COLO668 (cell line): Measurements from ENCODE around the gene CCDC138.

ENCODE experiments used
- DNase-seq: peaks from one replicate; lab custom pipeline; 2025; ENCODE audit not compliant: unreplicated experiment; lab: John Stamatoyannopoulos, UW

CCDC138 gene

GRCh38 chr2:108917526-108917925, 131.0 kb downstream of the CCDC138 start:
- no peak for DNase-seq

- no peak for DNase-seq
These were observed 131.7 kb downstream of the CCDC138 start for GRCh38 chr2:108918156-108918874.

- DNase-seq = no peak
These were observed 132.4 kb downstream of the CCDC138 start for GRCh38 chr2:108918941-108919341.

GRCh38 chr2:108919571-108920373, 133.2 kb downstream of the CCDC138 start:
- DNase-seq = no peak

- DNase-seq = no peak
These were observed 134.1 kb downstream of the CCDC138 start for GRCh38 chr2:108920686-108921085.

- DNase-seq = no peak
These were observed 134.8 kb downstream of the CCDC138 start for GRCh38 chr2:108921096-108922030.

- DNase-seq = no peak
These were observed 135.8 kb downstream of the CCDC138 start for GRCh38 chr2:108922141-108922915.

- DNase-seq = peak; percentile 37
These were observed 136.6 kb downstream of the CCDC138 start for GRCh38 chr2:108923019-108923700.

- no peak for DNase-seq
These were observed 137.4 kb downstream of the CCDC138 start for GRCh38 chr2:108923736-108924579.

GRCh38 chr2:108924580-108925251, 138.1 kb downstream of the CCDC138 start:
- DNase-seq = no peak

GRCh38 chr2:108925286-108925685, 138.7 kb downstream of the CCDC138 start:
- DNase-seq = no peak

GRCh38 chr2:108925735-108926134, 139.2 kb downstream of the CCDC138 start:
- no peak for DNase-seq
